IMR-90 (cell line): Measurements from ENCODE around the gene OPRL1.

ENCODE experiments used
- MXI1 ChIP-seq: IDR thresholded peaks from 2 replicates; pipeline ENCODE4 v1.6.1; 2012; ENCODE audit warnings: low read depth, mild to moderate bottlenecking, low read length, moderate library complexity, borderline replicate concordance
- NFE2L2 ChIP-seq: fragments of 150-350 bp; IDR thresholded peaks from 2 replicates; pipeline ENCODE4 v1.6.1; 2016; ENCODE audit warnings: low read depth, mild to moderate bottlenecking, low read length
- POLR2A ChIP-seq: IDR thresholded peaks from 2 replicates; pipeline ENCODE4 v1.6.1; 2012; ENCODE audit warnings: mild to moderate bottlenecking, low read depth, low read length
- RFX5 ChIP-seq: IDR thresholded peaks from 2 replicates; pipeline ENCODE4 v1.8.0; 2012; ENCODE audit warnings: low read depth, mild to moderate bottlenecking, low read length, moderate library complexity
- TF ChIP-seq, protein P1 (sequence below): conservative IDR thresholded peaks from 2 replicates; pipeline ENCODE4 v1.5.1; 2012; ENCODE audit warnings: mild to moderate bottlenecking, low read depth, low read length, improper control_type of control experiment

DNA sequence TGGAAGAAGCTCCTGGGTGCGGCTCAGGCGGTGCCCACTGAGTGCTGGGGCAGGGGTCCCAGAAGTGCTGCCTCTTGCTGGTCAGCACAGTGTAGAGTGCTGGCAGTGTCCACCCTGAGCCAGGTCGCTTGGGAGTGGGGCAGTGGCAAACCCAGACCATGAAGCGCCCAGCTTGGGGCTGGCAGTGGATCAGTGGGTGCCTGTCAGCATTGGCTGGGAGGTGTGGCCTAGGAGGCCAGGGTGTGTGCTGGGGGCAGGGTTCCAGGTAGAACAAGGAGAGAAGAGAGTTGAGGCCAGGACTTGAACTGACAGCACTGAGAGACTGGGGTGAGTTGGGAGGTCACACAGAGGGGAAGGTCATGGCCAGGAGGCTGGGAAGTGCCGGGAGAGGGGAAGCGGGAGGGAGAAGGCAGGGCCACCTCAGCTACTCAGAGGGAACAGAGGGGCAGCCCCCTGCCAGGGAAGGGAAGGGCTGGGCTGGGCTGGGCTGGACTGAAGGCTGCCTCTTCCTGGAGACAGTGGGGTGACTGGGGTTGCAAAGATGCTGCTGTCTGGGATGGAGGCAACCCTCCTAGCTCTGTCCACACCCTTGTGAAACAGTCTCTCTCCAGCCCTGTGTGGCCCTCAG lies 12.8 kb upstream of the OPRL1 start:
- TF ChIP-seq POLR2A, result no peak
- no peak for TF ChIP-seq RFX5
- TF ChIP-seq, protein P1, sequence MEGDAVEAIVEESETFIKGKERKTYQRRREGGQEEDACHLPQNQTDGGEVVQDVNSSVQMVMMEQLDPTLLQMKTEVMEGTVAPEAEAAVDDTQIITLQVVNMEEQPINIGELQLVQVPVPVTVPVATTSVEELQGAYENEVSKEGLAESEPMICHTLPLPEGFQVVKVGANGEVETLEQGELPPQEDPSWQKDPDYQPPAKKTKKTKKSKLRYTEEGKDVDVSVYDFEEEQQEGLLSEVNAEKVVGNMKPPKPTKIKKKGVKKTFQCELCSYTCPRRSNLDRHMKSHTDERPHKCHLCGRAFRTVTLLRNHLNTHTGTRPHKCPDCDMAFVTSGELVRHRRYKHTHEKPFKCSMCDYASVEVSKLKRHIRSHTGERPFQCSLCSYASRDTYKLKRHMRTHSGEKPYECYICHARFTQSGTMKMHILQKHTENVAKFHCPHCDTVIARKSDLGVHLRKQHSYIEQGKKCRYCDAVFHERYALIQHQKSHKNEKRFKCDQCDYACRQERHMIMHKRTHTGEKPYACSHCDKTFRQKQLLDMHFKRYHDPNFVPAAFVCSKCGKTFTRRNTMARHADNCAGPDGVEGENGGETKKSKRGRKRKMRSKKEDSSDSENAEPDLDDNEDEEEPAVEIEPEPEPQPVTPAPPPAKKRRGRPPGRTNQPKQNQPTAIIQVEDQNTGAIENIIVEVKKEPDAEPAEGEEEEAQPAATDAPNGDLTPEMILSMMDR, result no peak
- no peak for TF ChIP-seq NFE2L2
- TF ChIP-seq MXI1, result no peak
